ENCODE data around the gene MAML2.

GRCh38 chr11:96219981-96220623 lies 122.9 kb downstream of the MAML2 start:
- no peak for TF ChIP-seq POLR2A (IDR thresholded peaks at IDR 0.05)
- no peak for TF ChIP-seq POLR2AphosphoS5 (IDR thresholded peaks at IDR 0.05)
- TF ChIP-seq CTCF (IDR thresholded peaks at IDR 0.05) = no peak
